GM12878 (cell line): ENCODE data around the gene PCDH1. TPM values are rescaled to one million over a fixed set of nuclear protein-coding genes. Genes with fewer than 3 reads are reported as not detected.

ENCODE experiments used
- ATAC-seq: fragments of 200-7000 bp; cut with Tn5 transposase; 3 replicates; pipeline ENCODE4 v1.9.1; 2020; ENCODE audit warnings: mild to moderate bottlenecking, moderate library complexity
- BruUV-seq: library from RNA; stranded (reverse); fragments of 400-500 nt; replicated peaks from 2 replicates; lab custom pipeline; 2021; lab: Mats Ljungman, UMichigan
- CTCF ChIA-PET: fragments of 300-600 bp; sonication (Branson Sonifier 250); formaldehyde crosslinking; extraction: SDS; loops from one replicate; lab custom pipeline; 2021; ENCODE audit warnings: inconsistent platforms; lab: Yijun Ruan, JAX
- POLR2A ChIA-PET: fragments of 350-600 bp; formaldehyde crosslinking; extraction: SDS; loops from one replicate; lab custom pipeline; 2021; ENCODE audit warnings: inconsistent platforms; lab: Charles Lee
- RAD21 ChIA-PET: fragments of 300-600 bp; sonication (Branson Sonifier 250); formaldehyde crosslinking; loops from one replicate; lab custom pipeline; 2023; ENCODE audit warnings: antibody characterized with exemption; ENCODE audit not compliant: unreplicated experiment; lab: Charles Lee
- SMC1A ChIA-PET: fragments of 300-600 bp; sonication (Branson Sonifier 250); formaldehyde crosslinking; loops from one replicate; lab custom pipeline; 2023; ENCODE audit not compliant: unreplicated experiment, uncharacterized antibody; lab: Charles Lee
- DNase-seq: peaks from one replicate; pipeline ENCODE4 v3.0.0-alpha.2; 2011; ENCODE audit warnings: low read depth, low spot score
- FAIRE-seq: peaks from 3 replicates; lab custom pipeline; 2011; peaks lifted over from hg19 to GRCh38; lab: Jason Lieb, UNC
- H2AFZ ChIP-seq: 2 replicates; pipeline ENCODE4 v1.6.0; 2011; ENCODE audit warnings: low read depth, low read length, control low read depth; ENCODE audit not compliant: control insufficient read depth
- H3K27ac ChIP-seq: 2 replicates; pipeline ENCODE4 v1.5.1; 2011; ENCODE audit warnings: control low read depth; ENCODE audit not compliant: control insufficient read depth, insufficient read depth
- H3K27me3 ChIP-seq, 2 experiments: replicated peaks in 1 of 2; 2 replicates each; pipeline versions ENCODE4 v1.6.0 to v1.6.1; 2011; ENCODE audit warnings: low read length in 1 of 2; ENCODE audit not compliant: control insufficient read depth in 2 of 2, insufficient read depth in 2 of 2
- H3K36me3 ChIP-seq, 2 experiments: 2 replicates each; pipeline ENCODE4 v1.5.1; 2011; ENCODE audit warnings: low read length in 1 of 2; ENCODE audit not compliant: control insufficient read depth in 2 of 2, insufficient read depth in 2 of 2
- H3K4me1 ChIP-seq: 2 replicates; pipeline ENCODE4 v1.6.1; 2011; ENCODE audit warnings: mild to moderate bottlenecking, low read length, moderate library complexity, mixed read lengths; ENCODE audit not compliant: control insufficient read depth, insufficient read depth
- H3K4me2 ChIP-seq: 2 replicates; pipeline ENCODE4 v1.6.0; 2011; ENCODE audit warnings: control low read depth; ENCODE audit not compliant: control insufficient read depth, insufficient read depth
- H3K4me3 ChIP-seq: fragments of 200-600 bp; sonication (generic); 2 replicates; pipeline ENCODE4 v1.5.1; 2016
- H3K79me2 ChIP-seq: 2 replicates; pipeline ENCODE4 v1.6.0; 2011; ENCODE audit warnings: low read length; ENCODE audit not compliant: control insufficient read depth, insufficient read depth
- H3K9ac ChIP-seq: 2 replicates; pipeline ENCODE4 v1.8.0; 2011; ENCODE audit warnings: low read length, control low read depth, mixed read lengths; ENCODE audit not compliant: control insufficient read depth, insufficient read depth
- H3K9me3 ChIP-seq: replicated peaks from 3 replicates; pipeline ENCODE4 v1.5.1; 2011; ENCODE audit warnings: mild to moderate bottlenecking, low read length; ENCODE audit not compliant: control insufficient read depth, insufficient read depth
- H4K20me1 ChIP-seq: 2 replicates; pipeline ENCODE4 v1.6.0; 2011; ENCODE audit not compliant: control insufficient read depth, insufficient read depth
- CEBPB ChIP-seq, 2 experiments: fragments of 150-350 bp in 1 of 2; IDR thresholded peaks; 2 replicates each; pipeline ENCODE4 v1.6.1; 2012 to 2014; ENCODE audit warnings: low read depth in 2 of 2, low read length in 2 of 2, borderline replicate concordance in 1 of 2, inconsistent platforms in 1 of 2
- EP300 ChIP-seq, 2 experiments: fragments of 150-350 bp in 1 of 2; IDR thresholded peaks; 2 replicates each; pipeline ENCODE4 v1.6.1; 2011 to 2012; ENCODE audit warnings: low read depth in 2 of 2, low read length in 2 of 2, borderline replicate concordance in 1 of 2, improper control_type of control experiment in 1 of 2, inconsistent platforms in 1 of 2; ENCODE audit not compliant: control insufficient read depth in 1 of 2
- FOXK2 ChIP-seq: fragments of 450-650 bp; IDR thresholded peaks from 2 replicates; pipeline ENCODE4 v1.6.1; 2017; ENCODE audit warnings: mild to moderate bottlenecking, moderate library complexity
- GATAD2B ChIP-seq: fragments of 450-650 bp; conservative IDR thresholded peaks from 2 replicates; pipeline ENCODE4 v1.6.1; 2017; ENCODE audit warnings: low read depth, mild to moderate bottlenecking, moderate library complexity
- HDAC6 ChIP-seq: fragments of 200-600 bp; sonication (generic); IDR thresholded peaks from one replicate; pipeline ENCODE4 v1.8.0; 2017; ENCODE audit warnings: antibody characterized with exemption; ENCODE audit not compliant: unreplicated experiment
- MAX ChIP-seq: IDR thresholded peaks from 2 replicates; pipeline ENCODE4 v1.6.1; 2012; ENCODE audit warnings: low read depth, low read length, improper control_type of control experiment
- POLR2AphosphoS5 ChIP-seq: IDR thresholded peaks from 2 replicates; pipeline ENCODE4 v1.6.1; 2011; ENCODE audit warnings: mild to moderate bottlenecking, low read length, inconsistent platforms
- RAD21 ChIP-seq: IDR thresholded peaks from 2 replicates; pipeline ENCODE4 v1.6.1; 2011; ENCODE audit warnings: mild to moderate bottlenecking, low read depth, low read length, moderate library complexity; ENCODE audit not compliant: insufficient read depth
- ZBED1 ChIP-seq: IDR thresholded peaks from 2 replicates; pipeline ENCODE4 v1.6.1; 2016; ENCODE audit warnings: borderline replicate concordance
- ZNF384 ChIP-seq: IDR thresholded peaks from 2 replicates; pipeline ENCODE4 v1.6.1; 2012; ENCODE audit warnings: low read depth, mild to moderate bottlenecking, low read length, improper control_type of control experiment, borderline replicate concordance
- WGBS: methylation state at CpG from one replicate; pipeline ENCODE4 v1.1.6; 2016; ENCODE audit warnings: low lambda C conversion rate; ENCODE audit not compliant: insufficient replicate concordance, insufficient coverage; ENCODE audit errors: missing lambda C conversion rate; 5-methylcytosine and 5-hydroxymethylcytosine counted together
- in situ Hi-C: fragments of 300-500 bp; cut with MboI; formaldehyde crosslinking; loops from 9 replicates; pipeline ENCODE4 v1.14.3; 2018; ENCODE audit warnings: mixed read lengths
- intact Hi-C: fragments of 100-400 bp; cut with micrococcal nuclease; formaldehyde crosslinking; loops from one replicate; pipeline ENCODE4 v1.14.2; 2022; ENCODE audit not compliant: unreplicated experiment
- polyA plus RNA-seq, 11 experiments: library from polyadenylated mRNA; depleted of rRNA in 4 of 11; unstranded in 6 of 11; stranded (reverse) in 5 of 11; fragments of >200 nt; fragmentation: Nextera tagmentation in 4 of 11; fragmentation: Illumina TruSeq in 1 of 11; extraction: Ambion mirVana in 4 of 11; extraction: Trizol in 1 of 11; gene quantifications; 1 replicate in 1 of 11; 2 replicates in 10 of 11; pipeline versions ENCODE4 v1.2.1 to v1.2.3, GENCODE V29; 2011 to 2016; ENCODE audit warnings: inconsistent platforms in 2 of 11, missing spikeins in 2 of 11, low read depth in 1 of 11
- total RNA-seq, 4 experiments: library from RNA; depleted of rRNA in 3 of 4; stranded (reverse); fragments of >200 nt in 3 of 4; fragmentation: Illumina TruSeq in 1 of 4; extraction: Trizol in 1 of 4; gene quantifications; 2 replicates each; pipeline versions ENCODE4 v1.2.1 to v1.2.3, GENCODE V29; 2013 to 2021
- TF ChIP-seq, protein P1 (sequence below): fragments of 450-650 bp; IDR thresholded peaks from 2 replicates; pipeline ENCODE4 v1.6.1; 2017; ENCODE audit warnings: mild to moderate bottlenecking, low read depth, inconsistent platforms; ENCODE audit not compliant: poor library complexity, severe bottlenecking
- TF ChIP-seq, protein P2 (sequence below): fragments of 450-650 bp; IDR thresholded peaks from 2 replicates; pipeline ENCODE4 v1.6.1; 2017; ENCODE audit warnings: mild to moderate bottlenecking

Gene PCDH1
- total and polyA plus RNA-seq, 10 of the 15 experiments (the other 5 are each of a cell fraction or from before 2014, with no cell fraction given) = 0.07 to 0.36 (median 0.16) TPM; not detected in 7

- ChIA-PET SMC1A (interaction anchor here (0.8 to 1.4 kb wide), 2 partner anchors 14 to 125 kb away, joined by 3 to 4 read pairs; no protein-coding TSS in a partner anchor), CTCF (interaction anchor here (0.6 to 2.6 kb wide), 8 partner anchors 10 to 144 kb away, joined by 3 to 8 read pairs (median 4); no protein-coding TSS in a partner anchor), POLR2A (no interaction called here), RAD21 (interaction anchor here (0.5 to 1.3 kb wide), 2 partner anchors 115 to 1055 kb away, joined by 3 to 4 read pairs; no protein-coding TSS in a partner anchor)
- Histone ChIP-seq H4K20me1 (no peaks in the 10 kb centered on the region), H3K4me1 (no peaks in the 10 kb centered on the region), H3K27ac (no peak overlapping the region), H3K9ac (no peak overlapping the region), H3K4me2 (no peak overlapping the region), H3K36me3 (no peaks in the 10 kb centered on the region), H3K27me3 (peaks cover 0 to 2% of the 10 kb centered on the region in 2 experiments; a peak in 2 of 4 replicates), H3K4me3 (no peak overlapping the region), H3K9me3 (no peaks in the 10 kb centered on the region), H3K79me2 (no peaks in the 10 kb centered on the region), H2AFZ (no peak overlapping the region)
- DNase-seq = no peak
- intact Hi-C loops = no loop called here
- no peak for ATAC-seq
- in situ Hi-C loops = no loop called here
- TF ChIP-seq RAD21 = no peak
- no peak for TF ChIP-seq ZNF384
- TF ChIP-seq, protein P1, sequence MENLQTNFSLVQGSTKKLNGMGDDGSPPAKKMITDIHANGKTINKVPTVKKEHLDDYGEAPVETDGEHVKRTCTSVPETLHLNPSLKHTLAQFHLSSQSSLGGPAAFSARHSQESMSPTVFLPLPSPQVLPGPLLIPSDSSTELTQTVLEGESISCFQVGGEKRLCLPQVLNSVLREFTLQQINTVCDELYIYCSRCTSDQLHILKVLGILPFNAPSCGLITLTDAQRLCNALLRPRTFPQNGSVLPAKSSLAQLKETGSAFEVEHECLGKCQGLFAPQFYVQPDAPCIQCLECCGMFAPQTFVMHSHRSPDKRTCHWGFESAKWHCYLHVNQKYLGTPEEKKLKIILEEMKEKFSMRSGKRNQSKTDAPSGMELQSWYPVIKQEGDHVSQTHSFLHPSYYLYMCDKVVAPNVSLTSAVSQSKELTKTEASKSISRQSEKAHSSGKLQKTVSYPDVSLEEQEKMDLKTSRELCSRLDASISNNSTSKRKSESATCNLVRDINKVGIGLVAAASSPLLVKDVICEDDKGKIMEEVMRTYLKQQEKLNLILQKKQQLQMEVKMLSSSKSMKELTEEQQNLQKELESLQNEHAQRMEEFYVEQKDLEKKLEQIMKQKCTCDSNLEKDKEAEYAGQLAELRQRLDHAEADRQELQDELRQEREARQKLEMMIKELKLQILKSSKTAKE = no peak
- TF ChIP-seq EP300 (IDR thresholded peaks at IDR 0.05; ENCODE audit: borderline replicate concordance in 1 of 2, control insufficient read depth in 1 of 2, low read depth in 2 of 2, low read length in 2 of 2) = no peak
- TF ChIP-seq FOXK2 = no peak
- TF ChIP-seq POLR2AphosphoS5 = no peak
- no peak for TF ChIP-seq ZBED1
- TF ChIP-seq CEBPB (IDR thresholded peaks at IDR 0.05; ENCODE audit: borderline replicate concordance in 1 of 2, low read depth in 2 of 2, low read length in 2 of 2) = no peak
- TF ChIP-seq GATAD2B = no peak
- no peak for TF ChIP-seq MAX
- no peak for TF ChIP-seq HDAC6
- TF ChIP-seq, protein P2, sequence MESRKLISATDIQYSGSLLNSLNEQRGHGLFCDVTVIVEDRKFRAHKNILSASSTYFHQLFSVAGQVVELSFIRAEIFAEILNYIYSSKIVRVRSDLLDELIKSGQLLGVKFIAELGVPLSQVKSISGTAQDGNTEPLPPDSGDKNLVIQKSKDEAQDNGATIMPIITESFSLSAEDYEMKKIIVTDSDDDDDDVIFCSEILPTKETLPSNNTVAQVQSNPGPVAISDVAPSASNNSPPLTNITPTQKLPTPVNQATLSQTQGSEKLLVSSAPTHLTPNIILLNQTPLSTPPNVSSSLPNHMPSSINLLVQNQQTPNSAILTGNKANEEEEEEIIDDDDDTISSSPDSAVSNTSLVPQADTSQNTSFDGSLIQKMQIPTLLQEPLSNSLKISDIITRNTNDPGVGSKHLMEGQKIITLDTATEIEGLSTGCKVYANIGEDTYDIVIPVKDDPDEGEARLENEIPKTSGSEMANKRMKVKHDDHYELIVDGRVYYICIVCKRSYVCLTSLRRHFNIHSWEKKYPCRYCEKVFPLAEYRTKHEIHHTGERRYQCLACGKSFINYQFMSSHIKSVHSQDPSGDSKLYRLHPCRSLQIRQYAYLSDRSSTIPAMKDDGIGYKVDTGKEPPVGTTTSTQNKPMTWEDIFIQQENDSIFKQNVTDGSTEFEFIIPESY = no peak
- BruUV-seq = no TSS peak
- WGBS = 23% methylated on average over 10 of the region's 11 CpGs
- FAIRE-seq = no peak
Observed at GRCh38 chr5:141816598-141817399, 61.4 kb downstream of the PCDH1 start.
